IgD-negative memory B cell (primary cell): Measurements from ENCODE around the gene MAP2K4. TPM values are rescaled to one million over a fixed set of nuclear protein-coding genes. Genes with fewer than 3 reads are reported as not detected.

ENCODE experiments used
- H3K27ac Mint-ChIP-seq, 3 donors: one replicate each; pipeline ENCODE4 v1.8.0; 2020 to 2022; ENCODE audit warnings: mild to moderate bottlenecking in 3 of 3, mixed read lengths in 3 of 3, moderate library complexity in 1 of 3
- H3K27me3 Mint-ChIP-seq: one replicate; pipeline ENCODE4 v1.8.0; 2021; ENCODE audit warnings: mixed read lengths
- H3K36me3 Mint-ChIP-seq: one replicate; pipeline ENCODE4 v1.8.0; 2020; ENCODE audit warnings: mild to moderate bottlenecking, mixed read lengths
- H3K4me1 Mint-ChIP-seq, 3 donors: one replicate each; pipeline ENCODE4 v1.8.0; 2020 to 2022; ENCODE audit warnings: mixed read lengths in 3 of 3, mild to moderate bottlenecking in 1 of 3
- H3K4me3 Mint-ChIP-seq, 4 donors: one replicate each; pipeline ENCODE4 v1.8.0; 2020 to 2022; ENCODE audit warnings: mild to moderate bottlenecking in 4 of 4, mixed read lengths in 4 of 4, moderate library complexity in 3 of 4
- H3K9me3 Mint-ChIP-seq, 3 donors: one replicate each; pipeline ENCODE4 v1.8.0; 2020 to 2021; ENCODE audit warnings: mixed read lengths in 3 of 3, mild to moderate bottlenecking in 1 of 3
- polyA plus RNA-seq: library from polyadenylated mRNA; unstranded; fragments of 300-500 nt; fragmentation: Illumina TruSeq; gene quantifications from one replicate; pipeline ENCODE4 v1.2.3, GENCODE V29; 2021

Gene MAP2K4
- polyA plus RNA-seq, 1 donor from 2014 or later: 16.2 TPM

DNA sequence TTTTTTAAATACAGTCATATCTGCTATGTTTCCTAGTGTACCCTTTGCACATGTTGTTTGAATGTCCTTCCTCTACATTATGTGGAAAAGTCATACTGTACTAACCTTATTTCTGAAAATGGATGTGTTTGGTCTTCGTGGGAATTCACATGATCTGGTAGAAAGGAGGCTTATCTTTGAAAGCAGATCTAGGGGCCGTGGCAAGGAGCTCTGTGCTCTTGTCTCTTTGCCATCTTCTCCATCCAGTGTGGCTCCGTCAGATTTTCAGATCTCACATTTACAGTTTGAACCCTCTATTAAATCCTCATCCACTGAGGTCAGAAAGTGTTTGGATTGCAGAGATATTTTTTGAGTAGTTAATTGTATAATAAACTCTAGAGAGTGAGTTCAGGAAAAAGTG, 32.9 kb downstream of the MAP2K4 start:
- Mint-ChIP-seq H3K27ac (no peak overlapping the region), H3K27me3 (no peaks in the 10 kb centered on the region), H3K36me3 (peaks cover 6% of the 10 kb centered on the region), H3K4me3 (peak overlapping the region in 1 of 4 donors; percentile 38), H3K9me3 (no peaks in the 10 kb centered on the region), H3K4me1 (peaks cover 15 to 35% (median 35%) of the 10 kb centered on the region in 3 donors)

DNA sequence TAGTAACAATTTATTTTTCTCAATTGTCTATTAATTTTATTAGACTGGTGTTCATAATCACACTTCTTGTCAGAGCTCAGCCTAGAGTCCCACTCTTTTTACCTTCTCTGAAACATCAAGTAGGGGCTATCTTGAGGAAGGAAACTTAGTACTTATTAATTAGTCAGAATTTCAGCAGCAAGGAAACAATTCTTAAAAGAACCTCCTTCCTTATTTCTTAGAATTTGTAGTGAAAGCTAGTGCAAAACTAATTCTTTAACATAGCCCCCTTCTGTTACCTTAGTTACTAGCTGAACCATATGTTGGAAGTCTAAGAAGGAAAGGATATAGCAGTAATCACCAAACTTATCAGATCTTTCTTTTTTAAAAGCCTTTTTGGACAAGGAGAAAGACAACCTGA, 35.2 kb downstream of the MAP2K4 start:
- Mint-ChIP-seq H3K9me3 (no peaks in the 10 kb centered on the region), H3K27me3 (no peaks in the 10 kb centered on the region), H3K36me3 (peaks cover 9% of the 10 kb centered on the region), H3K4me1 (peaks cover 11 to 21% (median 18%) of the 10 kb centered on the region in 3 donors), H3K27ac (no peak overlapping the region), H3K4me3 (peak overlapping the region in 1 of 4 donors; percentile 36)

DNA sequence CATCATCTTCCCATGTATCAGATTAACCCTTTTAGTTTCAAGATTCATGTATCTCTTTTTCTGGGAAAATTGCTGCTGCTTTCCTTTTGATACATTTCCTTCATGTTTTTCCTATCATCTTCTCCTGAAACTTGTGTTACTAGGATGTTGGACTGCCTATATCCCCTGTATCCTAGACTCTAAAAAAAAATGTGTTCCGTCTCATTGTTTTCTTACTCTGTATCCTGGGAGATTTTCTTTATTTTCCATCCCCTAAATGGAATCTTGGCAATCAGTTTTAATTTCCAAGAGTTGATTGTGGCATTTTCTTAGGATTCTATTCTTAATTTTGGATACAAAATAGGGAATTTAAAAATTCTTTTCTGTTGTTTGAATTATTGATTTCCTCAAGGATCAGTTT, 36.8 kb downstream of the MAP2K4 start:
- Mint-ChIP-seq H3K9me3 (no peaks in the 10 kb centered on the region), H3K4me1 (peaks cover 10 to 17% (median 13%) of the 10 kb centered on the region in 3 donors), H3K27me3 (no peaks in the 10 kb centered on the region), H3K27ac (no peak overlapping the region), H3K4me3 (no peak overlapping the region), H3K36me3 (peaks cover 9% of the 10 kb centered on the region)

GRCh38 chr17:12058535-12058934, 37.9 kb downstream of the MAP2K4 start:
- H3K36me3 Mint-ChIP-seq: peaks cover 14% of the 10 kb centered on the region
- no peak overlapping the region for H3K4me3 Mint-ChIP-seq
- peaks cover 5 to 12% (median 10%) of the 10 kb centered on the region in 3 donors for H3K4me1 Mint-ChIP-seq

DNA sequence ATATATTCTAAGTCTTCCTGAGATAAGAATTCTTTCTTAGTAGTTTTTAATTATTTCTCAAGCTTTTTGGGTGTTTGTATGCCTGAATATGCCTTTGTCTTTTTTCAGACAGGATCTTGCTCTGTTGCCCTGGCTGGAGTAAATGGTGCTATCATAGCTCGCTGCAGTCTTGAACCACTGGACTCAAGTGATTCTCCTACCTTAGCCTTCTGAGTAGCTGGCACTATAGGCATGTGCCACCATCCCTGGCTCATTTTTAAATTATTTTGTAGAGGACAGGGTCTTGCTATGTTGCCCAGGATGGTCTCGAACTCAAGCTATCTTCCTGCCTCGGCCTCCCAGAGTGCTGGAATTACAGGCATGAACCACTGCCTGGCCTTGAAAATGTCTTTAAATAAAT, 41.6 kb downstream of the MAP2K4 start:
- peaks cover 14% of the 10 kb centered on the region for H3K36me3 Mint-ChIP-seq
- H3K9me3 Mint-ChIP-seq: peaks cover 0 to 2% (median 0%) of the 10 kb centered on the region in 3 donors
- no peak overlapping the region for H3K4me3 Mint-ChIP-seq
- peaks cover 0 to 2% (median 2%) of the 10 kb centered on the region in 3 donors for H3K4me1 Mint-ChIP-seq
- H3K27me3 Mint-ChIP-seq: no peaks in the 10 kb centered on the region
- H3K27ac Mint-ChIP-seq: no peak overlapping the region

More at GRCh38 chr17:12058535-12058934, 37.9 kb downstream of the MAP2K4 start:
- H3K27me3 Mint-ChIP-seq: no peaks in the 10 kb centered on the region
- peaks cover 0 to 2% (median 0%) of the 10 kb centered on the region in 3 donors for H3K9me3 Mint-ChIP-seq
- no peak overlapping the region for H3K27ac Mint-ChIP-seq

DNA sequence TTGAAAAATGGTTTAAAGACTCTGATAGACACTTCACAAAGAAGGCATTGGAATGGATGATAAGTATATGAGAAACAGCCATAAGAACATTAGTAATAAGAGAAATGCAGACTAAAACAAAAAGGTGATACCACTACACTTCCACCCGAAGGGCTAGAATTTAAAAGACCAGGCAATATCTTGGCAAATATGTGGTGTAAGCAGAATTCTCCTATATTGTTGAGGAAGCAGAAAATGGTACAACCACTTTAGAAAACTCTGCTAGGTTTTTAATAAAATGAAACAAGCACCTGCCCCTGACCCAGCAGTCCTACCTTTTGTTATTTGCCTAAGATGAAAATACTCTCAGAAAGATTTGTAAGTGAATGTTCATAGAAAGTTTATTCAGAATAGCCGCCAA, 43.7 kb downstream of the MAP2K4 start:
- Mint-ChIP-seq H3K27me3 (no peaks in the 10 kb centered on the region), H3K4me3 (no peak overlapping the region), H3K27ac (no peak overlapping the region), H3K4me1 (peaks cover 0 to 2% (median 0%) of the 10 kb centered on the region in 3 donors), H3K36me3 (peaks cover 12% of the 10 kb centered on the region), H3K9me3 (peaks cover 0 to 2% (median 0%) of the 10 kb centered on the region in 3 donors)

GRCh38 chr17:12067485-12067884, 46.8 kb downstream of the MAP2K4 start:
- H3K36me3 Mint-ChIP-seq: peaks cover 14% of the 10 kb centered on the region
- H3K27me3 Mint-ChIP-seq: no peaks in the 10 kb centered on the region
- no peak overlapping the region for H3K4me3 Mint-ChIP-seq
- H3K27ac Mint-ChIP-seq: no peak overlapping the region
- peaks cover 0 to 2% (median 0%) of the 10 kb centered on the region in 3 donors for H3K9me3 Mint-ChIP-seq
- peaks cover 0 to 2% (median 0%) of the 10 kb centered on the region in 3 donors for H3K4me1 Mint-ChIP-seq

DNA sequence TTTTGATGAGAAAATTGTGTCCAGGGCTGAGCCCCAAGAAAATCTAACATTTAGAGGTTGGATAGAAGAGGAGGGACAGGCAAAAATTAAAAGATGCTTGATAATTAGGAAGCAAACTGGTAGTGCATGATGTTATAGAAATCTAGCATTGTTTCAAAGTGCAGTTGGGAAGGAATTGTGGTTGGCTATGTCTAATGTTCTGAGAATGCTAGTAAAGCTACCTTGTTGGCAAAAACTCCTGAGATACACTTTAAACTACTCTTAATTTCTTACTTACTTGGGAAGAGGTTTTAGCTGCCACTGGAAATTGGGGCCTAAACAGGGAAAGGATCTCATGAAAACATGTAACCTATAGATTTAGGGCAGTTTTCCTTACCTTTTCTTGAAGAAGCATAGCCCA, 48.3 kb downstream of the MAP2K4 start:
- no peaks in the 10 kb centered on the region for H3K27me3 Mint-ChIP-seq
- no peak overlapping the region for H3K27ac Mint-ChIP-seq
- peaks cover 12% of the 10 kb centered on the region for H3K36me3 Mint-ChIP-seq
- H3K4me3 Mint-ChIP-seq: no peak overlapping the region
- H3K4me1 Mint-ChIP-seq: peaks cover 0 to 2% (median 0%) of the 10 kb centered on the region in 3 donors
- H3K9me3 Mint-ChIP-seq: no peaks in the 10 kb centered on the region

- H3K4me3 Mint-ChIP-seq: no peak overlapping the region
- peaks cover 14% of the 10 kb centered on the region for H3K36me3 Mint-ChIP-seq
- H3K27me3 Mint-ChIP-seq: no peaks in the 10 kb centered on the region
- peaks cover 1 to 4% (median 2%) of the 10 kb centered on the region in 3 donors for H3K4me1 Mint-ChIP-seq
- no peak overlapping the region for H3K27ac Mint-ChIP-seq
- H3K9me3 Mint-ChIP-seq: no peaks in the 10 kb centered on the region
These were observed 49.9 kb downstream of the MAP2K4 start for GRCh38 chr17:12070561-12070960.

DNA sequence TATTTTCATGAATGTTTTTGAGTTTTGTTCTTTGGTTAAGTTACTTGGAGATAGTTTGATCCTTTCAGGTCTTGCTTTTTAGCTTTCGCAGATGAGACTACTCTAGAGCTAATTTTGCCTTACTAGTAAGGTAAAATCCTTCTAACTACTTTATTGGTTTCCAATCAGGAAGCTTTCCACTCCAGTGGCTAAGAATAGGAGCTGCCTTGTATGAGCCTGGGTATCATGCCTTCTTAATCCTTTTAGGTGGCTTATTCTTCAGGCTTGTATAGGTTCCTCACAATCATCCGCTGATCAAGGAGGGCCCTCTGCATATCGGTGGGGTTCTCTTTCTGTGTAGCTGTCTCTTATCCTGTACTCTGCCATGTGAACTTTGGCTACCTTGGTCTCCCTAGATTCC, 53.7 kb downstream of the MAP2K4 start:
- Mint-ChIP-seq H3K27me3 (no peaks in the 10 kb centered on the region), H3K9me3 (peaks cover 0 to 2% (median 1%) of the 10 kb centered on the region in 3 donors), H3K4me1 (peaks cover 1 to 4% (median 2%) of the 10 kb centered on the region in 3 donors), H3K27ac (no peak overlapping the region), H3K4me3 (no peak overlapping the region), H3K36me3 (peaks cover 23% of the 10 kb centered on the region)

GRCh38 chr17:12077773-12078172, 57.1 kb downstream of the MAP2K4 start:
- no peaks in the 10 kb centered on the region for H3K27me3 Mint-ChIP-seq
- H3K27ac Mint-ChIP-seq: peak overlapping the region in 1 of 3 donors; percentile 25
- peaks cover 19% of the 10 kb centered on the region for H3K36me3 Mint-ChIP-seq
- H3K4me3 Mint-ChIP-seq: no peak overlapping the region
- peaks cover 0 to 2% (median 1%) of the 10 kb centered on the region in 3 donors for H3K9me3 Mint-ChIP-seq
- peaks cover 0 to 4% (median 1%) of the 10 kb centered on the region in 3 donors for H3K4me1 Mint-ChIP-seq

GRCh38 chr17:12078791-12079190, 58.1 kb downstream of the MAP2K4 start:
- H3K4me3 Mint-ChIP-seq: no peak overlapping the region
- H3K27me3 Mint-ChIP-seq: no peaks in the 10 kb centered on the region
- peaks cover 0 to 2% (median 1%) of the 10 kb centered on the region in 3 donors for H3K9me3 Mint-ChIP-seq
- peaks cover 15% of the 10 kb centered on the region for H3K36me3 Mint-ChIP-seq
- H3K27ac Mint-ChIP-seq: no peak overlapping the region
- H3K4me1 Mint-ChIP-seq: peaks cover 0 to 4% (median 1%) of the 10 kb centered on the region in 3 donors

- Mint-ChIP-seq H3K9me3 (peaks cover 0 to 2% (median 1%) of the 10 kb centered on the region in 3 donors), H3K27me3 (no peaks in the 10 kb centered on the region), H3K4me1 (peaks cover 0 to 4% (median 0%) of the 10 kb centered on the region in 3 donors), H3K36me3 (peaks cover 13% of the 10 kb centered on the region), H3K4me3 (no peak overlapping the region), H3K27ac (no peak overlapping the region)
These were observed 61.0 kb downstream of the MAP2K4 start for GRCh38 chr17:12081720-12082119.

GRCh38 chr17:12085076-12085949, 64.6 kb downstream of the MAP2K4 start:
- peaks cover 0 to 10% (median 9%) of the 10 kb centered on the region in 3 donors for H3K4me1 Mint-ChIP-seq
- peaks cover 5% of the 10 kb centered on the region for H3K36me3 Mint-ChIP-seq
- no peak overlapping the region for H3K4me3 Mint-ChIP-seq
- no peaks in the 10 kb centered on the region for H3K9me3 Mint-ChIP-seq
- H3K27me3 Mint-ChIP-seq: no peaks in the 10 kb centered on the region
- peak overlapping the region in 1 of 3 donors; percentile 60 for H3K27ac Mint-ChIP-seq

DNA sequence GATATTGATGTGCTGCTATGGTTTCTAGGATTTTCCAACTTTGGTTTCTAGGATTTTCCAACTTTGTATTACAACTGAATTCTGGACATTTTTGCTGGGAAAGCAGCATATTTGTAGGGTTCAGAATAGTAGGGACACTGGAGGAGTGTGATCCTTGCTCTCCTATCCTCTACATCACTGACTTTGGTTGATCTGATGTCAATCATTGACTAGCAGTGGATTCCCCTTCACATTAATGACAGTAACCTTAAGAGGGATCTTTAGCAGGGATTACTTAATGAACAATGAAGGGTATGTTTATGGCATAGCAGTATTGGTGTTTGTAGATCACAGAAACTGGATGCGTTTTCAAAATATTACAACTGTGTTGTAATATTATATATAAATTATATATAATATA, 67.4 kb downstream of the MAP2K4 start:
- Mint-ChIP-seq H3K4me1 (peaks cover 0 to 11% (median 10%) of the 10 kb centered on the region in 3 donors), H3K27me3 (no peaks in the 10 kb centered on the region), H3K9me3 (no peaks in the 10 kb centered on the region), H3K4me3 (no peak overlapping the region), H3K36me3 (peaks cover 5% of the 10 kb centered on the region), H3K27ac (no peak overlapping the region)
